ENCODE data around the gene GPC6. TPM values are rescaled to one million over a fixed set of nuclear protein-coding genes. Genes with fewer than 3 reads are reported as not detected.

GPC6 gene
- total and polyA plus RNA-seq, 2 donors (not counting 3 experiments of a cell fraction or from before 2014, with no cell fraction given) = 0.01 TPM; not detected in 1

- FAIRE-seq (no peak), DNase-seq (ENCODE audit: low read depth, low spot score) (no peak)
- intact Hi-C loops (cut with micrococcal nuclease) (no loop called here), dilution Hi-C loops (cut with MboI; ENCODE audit: extremely low pct_ligation_motif_present, low sequenced_read_pairs) (no loop called here)
- TF ChIP-seq MYC (IDR thresholded peaks at IDR 0.05; ENCODE audit: low read depth, low read length) (no peak), POLR2AphosphoS5 (IDR thresholded peaks at IDR 0.05; ENCODE audit: insufficient read depth, low read depth, low read length) (no peak), CTCF (IDR thresholded peaks at IDR 0.05; ENCODE audit: extremely low read depth in 1 of 2, insufficient read depth in 1 of 2, low read depth in 1 of 2, low read length in 2 of 2) (no peak), MAX (IDR thresholded peaks at IDR 0.05; ENCODE audit: insufficient read depth, insufficient read length) (no peak), EZH2 (IDR thresholded peaks at IDR 0.05; ENCODE audit: borderline replicate concordance, low read depth, low read length, severe bottlenecking) (no peak), POLR2A (IDR thresholded peaks at IDR 0.05; ENCODE audit: low read depth, low read length) (no peak), FOS (IDR thresholded peaks at IDR 0.05; ENCODE audit: borderline replicate concordance, insufficient read depth, low read length) (no peak), JUN (IDR thresholded peaks at IDR 0.05; ENCODE audit: borderline replicate concordance, insufficient read depth, insufficient read length, low read depth) (no peak), GATA2 (IDR thresholded peaks at IDR 0.05; ENCODE audit: insufficient read depth, insufficient read length, low read depth, low read length) (no peak)
- H4K20me1 ChIP-seq (replicated peaks; ENCODE audit: control insufficient read depth, extremely low read depth, insufficient read depth, low read length) = no peaks in the 10 kb centered on the region
- H3K79me2 ChIP-seq (ENCODE audit: control insufficient read depth, insufficient read depth, low read length) = no peaks in the 10 kb centered on the region
- H3K9ac ChIP-seq (replicated peaks; ENCODE audit: extremely low read depth, insufficient read depth, low read length) = no peak overlapping the region
- H3K27ac ChIP-seq (ENCODE audit: insufficient read depth, low read depth, low read length) = no peak overlapping the region
- ChIA-PET CTCF (no interaction called here), POLR2A (no interaction called here)
- H3K9me3 ChIP-seq (replicated peaks; ENCODE audit: control insufficient read depth, insufficient read depth, low read length) = no peaks in the 10 kb centered on the region
- no TSS peak for BruUV-seq (replicated peaks)
- H3K9me1 ChIP-seq (replicated peaks; ENCODE audit: control insufficient read depth, extremely low read depth, insufficient read depth, low read length) = no peaks in the 10 kb centered on the region
- no peak overlapping the region for H2AFZ ChIP-seq (ENCODE audit: low read depth, low read length)
- H3K27me3 ChIP-seq (ENCODE audit: control insufficient read depth in 2 of 2, insufficient read depth in 2 of 2, low read length in 2 of 2) = no peaks in the 10 kb centered on the region
- no peaks in the 10 kb centered on the region for H3K4me1 ChIP-seq (ENCODE audit: control insufficient read depth, extremely low read depth, insufficient read depth, low read length)
- no peak overlapping the region for H3K4me2 ChIP-seq (ENCODE audit: insufficient read depth, low read length)
- no peak overlapping the region for H3K4me3 ChIP-seq (replicated peaks in 1 of 3; ENCODE audit: insufficient read depth in 1 of 3, low read depth in 1 of 3, low read length in 3 of 3)
- H3K36me3 ChIP-seq (ENCODE audit: control insufficient read depth in 2 of 2, extremely low read depth in 1 of 2, insufficient read depth in 2 of 2, low read length in 2 of 2) = no peaks in the 10 kb centered on the region
Measured at GRCh38 chr13:93328943-93329342, 102.3 kb downstream of the GPC6 start.

Data from endothelial cell of umbilical vein (primary cell).